Lower leg skin (tissue), 4 donors: Measurements from ENCODE around the gene COMMD10. TPM values are rescaled to one million over a fixed set of nuclear protein-coding genes. Genes with fewer than 3 reads are reported as not detected.

Experiments
- DNase-seq, 2 donors: peaks; one replicate each; pipeline ENCODE4 v3.0.0-alpha.2; 2019; ENCODE audit warnings: low spot score in 2 of 2
- H3K4me3 ChIP-seq: fragments of 200-600 bp; sonication (generic); 2 replicates; pipeline ENCODE4 v1.5.1; 2017; ENCODE audit warnings: mild to moderate bottlenecking, low read depth; ENCODE audit not compliant: poor library complexity, severe bottlenecking
- POLR2A ChIP-seq, 2 donors: fragments of 450-650 bp; IDR thresholded peaks; one replicate each; pipeline ENCODE4 v1.6.1; 2016 to 2017; ENCODE audit warnings: antibody characterized with exemption in 2 of 2, mild to moderate bottlenecking in 1 of 2, moderate library complexity in 1 of 2
- WGBS, 2 donors: methylation state at CpG; one replicate each; pipeline ENCODE4 v1.1.5; 2018; 5-methylcytosine and 5-hydroxymethylcytosine counted together
- intact Hi-C: fragments of 100-400 bp; cut with DNase I; formaldehyde crosslinking; loops from one replicate; pipeline ENCODE4 v1.15.0; 2023; ENCODE audit warnings: low total_unique reads
- total RNA-seq, 4 donors: library from RNA; depleted of rRNA; stranded (reverse); fragments of >200 nt; gene quantifications; one replicate each; pipeline ENCODE4 v1.1.0, GENCODE V29; 2016
- TF ChIP-seq, protein P1 (sequence below), 3 donors: fragments of 450-650 bp; IDR thresholded peaks; one replicate each; pipeline ENCODE4 v1.5.1; 2016; ENCODE audit warnings: antibody characterized with exemption in 3 of 3, mild to moderate bottlenecking in 3 of 3, moderate library complexity in 2 of 3

COMMD10 gene
- total RNA-seq, 4 donors from 2014 or later: 10.8 to 22.1 (median 15.1) TPM

DNA sequence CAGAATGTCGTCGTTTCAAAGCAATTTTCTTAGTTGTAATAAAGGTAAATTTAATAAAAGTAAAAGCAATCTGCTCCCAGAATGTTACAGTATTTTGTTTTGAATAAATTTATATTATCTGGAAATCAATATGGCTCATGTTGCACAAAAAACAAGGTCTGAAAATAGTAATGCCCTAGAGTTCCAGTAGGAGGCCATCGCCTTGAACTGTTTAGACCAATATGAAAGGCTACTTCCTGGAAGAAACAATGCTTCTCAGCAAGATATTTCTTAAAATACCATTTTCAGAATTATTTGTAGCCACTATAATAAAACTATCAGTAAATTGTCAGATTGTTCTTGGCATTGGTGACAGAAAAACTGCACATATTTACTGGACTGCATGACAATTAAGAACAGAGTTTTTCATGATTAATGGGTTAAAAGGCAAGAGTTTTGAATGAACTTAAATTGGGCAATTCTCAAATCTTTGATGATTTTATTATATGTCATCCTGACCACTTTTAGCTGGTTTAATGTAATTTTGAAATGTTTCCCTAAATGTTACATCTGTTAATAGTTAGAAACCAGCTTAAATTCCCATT, 153.2 kb downstream of the COMMD10 start:
- 92 to 96% methylated on average over 3 of the region's 3 CpGs for WGBS, 2 donors
- no peak for TF ChIP-seq POLR2A (IDR thresholded peaks at IDR 0.05)
- TF ChIP-seq, protein P1, sequence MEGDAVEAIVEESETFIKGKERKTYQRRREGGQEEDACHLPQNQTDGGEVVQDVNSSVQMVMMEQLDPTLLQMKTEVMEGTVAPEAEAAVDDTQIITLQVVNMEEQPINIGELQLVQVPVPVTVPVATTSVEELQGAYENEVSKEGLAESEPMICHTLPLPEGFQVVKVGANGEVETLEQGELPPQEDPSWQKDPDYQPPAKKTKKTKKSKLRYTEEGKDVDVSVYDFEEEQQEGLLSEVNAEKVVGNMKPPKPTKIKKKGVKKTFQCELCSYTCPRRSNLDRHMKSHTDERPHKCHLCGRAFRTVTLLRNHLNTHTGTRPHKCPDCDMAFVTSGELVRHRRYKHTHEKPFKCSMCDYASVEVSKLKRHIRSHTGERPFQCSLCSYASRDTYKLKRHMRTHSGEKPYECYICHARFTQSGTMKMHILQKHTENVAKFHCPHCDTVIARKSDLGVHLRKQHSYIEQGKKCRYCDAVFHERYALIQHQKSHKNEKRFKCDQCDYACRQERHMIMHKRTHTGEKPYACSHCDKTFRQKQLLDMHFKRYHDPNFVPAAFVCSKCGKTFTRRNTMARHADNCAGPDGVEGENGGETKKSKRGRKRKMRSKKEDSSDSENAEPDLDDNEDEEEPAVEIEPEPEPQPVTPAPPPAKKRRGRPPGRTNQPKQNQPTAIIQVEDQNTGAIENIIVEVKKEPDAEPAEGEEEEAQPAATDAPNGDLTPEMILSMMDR (IDR thresholded peaks at IDR 0.05): no peak
- intact Hi-C loops: no loop called here
- DNase-seq: no peak
- no peak overlapping the region for H3K4me3 ChIP-seq

DNA sequence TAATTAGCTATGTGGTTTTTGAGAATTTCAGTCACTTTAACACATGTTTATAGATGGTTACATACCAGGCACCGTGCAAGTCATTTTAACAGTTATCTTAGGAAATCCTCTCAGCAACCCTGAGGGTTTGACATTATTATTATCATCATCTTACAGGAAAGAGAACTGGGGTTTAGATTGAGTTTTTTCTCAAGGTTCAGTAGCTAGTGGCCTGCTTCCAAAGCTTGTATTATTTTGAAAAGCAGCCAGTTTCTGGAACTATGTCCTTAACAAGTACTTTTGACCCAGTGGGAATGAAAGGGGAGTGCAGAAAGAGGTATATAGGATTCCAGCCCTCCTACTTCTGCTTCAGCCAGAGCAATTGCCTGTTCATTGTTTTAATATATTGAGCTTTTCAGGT, 157.5 kb downstream of the COMMD10 start:
- intact Hi-C loops: no loop called here
- no peak for TF ChIP-seq POLR2A (IDR thresholded peaks at IDR 0.05)
- TF ChIP-seq, protein P1 (IDR thresholded peaks at IDR 0.05): no peak
- WGBS, 2 donors: 26 to 35% methylated on average over 1 of the region's 1 CpG
- no peak for DNase-seq
- H3K4me3 ChIP-seq: no peak overlapping the region

DNA sequence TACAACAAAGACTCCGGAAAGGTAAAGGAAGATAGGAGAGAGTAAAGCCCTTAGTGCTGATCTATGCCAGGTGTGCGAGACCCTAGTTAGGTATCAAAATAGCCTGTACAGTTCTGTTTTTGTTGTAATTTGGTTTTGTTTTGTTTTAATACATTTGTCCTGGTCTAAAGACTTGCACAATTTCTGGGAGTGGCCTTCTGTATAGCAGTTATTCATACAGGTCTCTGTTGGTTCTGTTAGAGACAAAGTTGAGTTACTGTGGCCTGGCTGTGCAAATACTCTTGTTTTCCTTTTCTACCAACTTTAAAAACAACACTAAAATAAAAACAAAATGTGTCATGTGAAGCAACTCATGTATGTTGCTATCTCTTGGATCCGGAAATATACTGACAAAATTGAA, 163.6 kb downstream of the COMMD10 start:
- 94 to 97% methylated on average over 3 of the region's 3 CpGs for WGBS, 2 donors
- TF ChIP-seq, protein P1 (IDR thresholded peaks at IDR 0.05): no peak
- no peak for TF ChIP-seq POLR2A (IDR thresholded peaks at IDR 0.05)
- DNase-seq: no peak
- intact Hi-C loops: no loop called here
- H3K4me3 ChIP-seq: no peak overlapping the region

DNA sequence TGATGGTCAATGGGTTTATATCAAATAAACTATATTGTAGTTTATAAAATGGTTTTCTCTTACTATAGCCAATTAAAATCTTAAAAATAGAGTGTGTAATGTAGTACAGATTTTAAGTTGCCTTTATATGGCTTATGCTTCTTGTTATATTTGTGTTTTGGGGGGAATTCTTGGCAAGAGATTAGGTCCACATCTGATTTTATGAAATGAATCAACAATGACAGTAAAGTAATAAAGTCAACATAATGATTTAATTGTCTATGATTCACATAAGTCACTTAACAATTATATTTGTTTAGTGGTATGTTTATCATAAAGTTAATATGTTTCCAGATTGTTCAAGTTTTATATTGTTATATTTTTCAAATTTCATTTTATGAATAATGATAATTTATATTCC, 164.8 kb downstream of the COMMD10 start:
- H3K4me3 ChIP-seq: no peak overlapping the region
- TF ChIP-seq POLR2A (IDR thresholded peaks at IDR 0.05): no peak
- TF ChIP-seq, protein P1 (IDR thresholded peaks at IDR 0.05): no peak
- intact Hi-C loops: no loop called here
- no peak for DNase-seq

DNA sequence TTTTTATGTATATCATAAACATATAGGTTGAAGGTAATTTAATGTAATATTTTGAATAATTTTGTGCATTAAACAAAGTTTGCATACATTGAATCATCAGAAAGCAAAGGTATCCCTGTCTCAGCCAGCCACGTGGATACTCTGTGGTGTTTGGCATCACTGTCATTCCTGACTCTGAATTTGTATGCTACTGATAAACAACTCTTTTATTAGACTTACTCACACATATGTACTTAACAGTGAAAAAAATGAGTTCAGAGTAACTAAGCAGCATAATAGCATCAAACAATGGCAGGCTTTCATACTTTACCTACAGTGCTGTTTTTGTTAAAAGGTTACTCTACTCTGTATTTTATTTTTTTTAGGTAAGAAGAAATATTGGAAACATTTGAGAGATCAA, 171.9 kb downstream of the COMMD10 start:
- no peak overlapping the region for H3K4me3 ChIP-seq
- TF ChIP-seq POLR2A (IDR thresholded peaks at IDR 0.05): no peak
- TF ChIP-seq, protein P1 (IDR thresholded peaks at IDR 0.05): no peak
- intact Hi-C loops: no loop called here
- 81 to 83% methylated on average over 1 of the region's 1 CpG for WGBS, 2 donors
- no peak for DNase-seq

DNA sequence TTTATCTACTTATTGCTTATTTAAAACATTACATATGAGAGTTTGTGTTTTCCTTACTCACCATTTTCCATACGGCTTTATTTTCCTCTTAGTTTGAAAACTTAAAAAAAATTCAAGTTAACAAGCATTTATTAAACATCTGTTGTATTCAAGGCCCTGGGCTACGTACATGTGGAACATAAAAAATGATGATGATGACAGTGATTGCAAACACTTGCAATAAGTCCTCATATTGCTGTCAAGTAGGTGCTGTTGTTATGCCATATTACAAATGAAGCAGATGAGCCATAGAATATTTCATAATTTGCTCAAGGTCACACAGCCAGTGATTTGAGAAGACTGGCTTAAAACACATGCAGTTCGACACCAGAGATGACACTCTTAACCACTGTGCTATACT, 180.6 kb downstream of the COMMD10 start:
- TF ChIP-seq POLR2A (IDR thresholded peaks at IDR 0.05): no peak
- TF ChIP-seq, protein P1 (IDR thresholded peaks at IDR 0.05): no peak

More for the DNA sequence above, 180.6 kb downstream of the COMMD10 start:
- no peak overlapping the region for H3K4me3 ChIP-seq
- intact Hi-C loops: no loop called here
- WGBS, 2 donors: 84 to 89% methylated on average over 3 of the region's 3 CpGs
- no peak for DNase-seq
